ENCODE data around the gene HOXD9. TPM values are rescaled to one million over a fixed set of nuclear protein-coding genes. Genes with fewer than 3 reads are reported as not detected.

HOXD9 gene
- total and polyA plus RNA-seq, 3 donors from 2014 or later, result 8.2 to 21.2 (median 15.7) TPM

DNA sequence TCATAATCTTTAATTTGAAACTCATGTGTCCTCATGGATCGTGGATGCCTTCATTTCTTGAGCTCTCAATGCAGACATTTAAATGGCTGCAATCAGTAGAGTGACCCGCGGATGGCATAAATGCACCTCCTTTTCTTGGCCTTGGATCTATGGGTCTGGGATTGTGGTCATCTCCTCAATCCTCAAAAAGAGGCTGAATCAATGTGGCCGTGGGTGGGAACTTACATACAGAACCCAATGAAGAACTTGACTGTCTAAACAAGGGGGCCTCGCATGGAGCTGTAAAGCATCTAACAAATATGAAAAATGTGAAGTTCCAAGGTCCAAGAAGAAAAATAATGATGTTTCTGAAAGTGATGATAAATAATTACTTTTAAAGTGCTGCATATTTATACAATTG, 27.1 kb upstream of the HOXD9 start:
- intact Hi-C loops (cut with DNase I; ENCODE audit: low total_unique reads), result no loop called here
- no peak overlapping the region for H3K4me3 ChIP-seq
- H3K27ac ChIP-seq, result no peak overlapping the region
- peaks cover 9% of the 10 kb centered on the region for H3K4me1 ChIP-seq
- no peak for TF ChIP-seq POLR2A (IDR thresholded peaks at IDR 0.05)
- TF ChIP-seq CTCF (IDR thresholded peaks at IDR 0.05), result no peak
- 28 to 33% methylated on average over 5 of the region's 5 CpGs for WGBS, 2 donors
- no peak for DNase-seq
- peaks cover 11% of the 10 kb centered on the region for H3K27me3 ChIP-seq
- H3K36me3 ChIP-seq (ENCODE audit: low read depth, missing control alignments), result no peaks in the 10 kb centered on the region
- no peaks in the 10 kb centered on the region for H3K9me3 ChIP-seq

DNA sequence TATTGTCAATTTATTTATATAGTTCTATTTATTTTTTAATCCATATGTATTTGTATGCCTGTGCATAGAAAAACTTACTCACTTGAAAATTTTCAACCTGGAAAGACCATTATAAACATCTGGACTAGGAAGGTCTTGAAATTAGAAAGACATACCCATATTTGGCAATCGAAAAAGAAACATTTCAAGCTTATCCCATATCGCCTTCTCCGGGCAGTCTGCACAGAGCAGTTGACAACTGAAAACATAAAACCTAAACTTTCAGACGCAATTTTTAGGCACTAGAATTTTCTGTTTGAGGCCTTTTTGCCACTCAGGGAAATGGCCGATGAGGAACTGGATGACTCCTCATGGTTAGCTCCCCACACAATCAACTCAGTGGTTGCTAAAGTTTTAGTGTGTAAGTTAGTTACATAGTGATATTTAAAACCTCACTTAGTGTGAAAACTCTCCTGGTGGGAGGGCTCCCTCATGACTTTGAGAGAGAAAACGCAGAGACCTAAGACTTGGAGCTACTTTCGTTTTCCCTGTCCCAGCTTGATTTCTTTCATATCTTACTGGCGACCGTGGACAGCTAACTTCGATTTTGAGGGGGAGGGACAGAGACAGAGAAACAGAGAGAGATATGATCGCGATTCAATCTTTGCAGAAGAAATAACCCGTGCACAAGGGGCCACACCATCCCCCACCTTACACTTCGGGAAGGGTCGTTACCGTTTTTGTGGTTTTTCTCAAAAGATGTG, 26.1 kb upstream of the HOXD9 start:
- TF ChIP-seq CTCF (IDR thresholded peaks at IDR 0.05), result no peak
- TF ChIP-seq POLR2A (IDR thresholded peaks at IDR 0.05), result no peak
- H3K4me3 ChIP-seq, result no peak overlapping the region
- no peak for DNase-seq
- no peaks in the 10 kb centered on the region for H3K36me3 ChIP-seq (ENCODE audit: low read depth, missing control alignments)
- peaks cover 9% of the 10 kb centered on the region for H3K4me1 ChIP-seq
- H3K27ac ChIP-seq, result no peak overlapping the region
- H3K9me3 ChIP-seq, result no peaks in the 10 kb centered on the region
- peaks cover 11% of the 10 kb centered on the region for H3K27me3 ChIP-seq
- intact Hi-C loops (cut with DNase I; ENCODE audit: low total_unique reads), result no loop called here
- WGBS, 2 donors, result 14 to 18% methylated on average over 16 of the region's 16 CpGs

DNA sequence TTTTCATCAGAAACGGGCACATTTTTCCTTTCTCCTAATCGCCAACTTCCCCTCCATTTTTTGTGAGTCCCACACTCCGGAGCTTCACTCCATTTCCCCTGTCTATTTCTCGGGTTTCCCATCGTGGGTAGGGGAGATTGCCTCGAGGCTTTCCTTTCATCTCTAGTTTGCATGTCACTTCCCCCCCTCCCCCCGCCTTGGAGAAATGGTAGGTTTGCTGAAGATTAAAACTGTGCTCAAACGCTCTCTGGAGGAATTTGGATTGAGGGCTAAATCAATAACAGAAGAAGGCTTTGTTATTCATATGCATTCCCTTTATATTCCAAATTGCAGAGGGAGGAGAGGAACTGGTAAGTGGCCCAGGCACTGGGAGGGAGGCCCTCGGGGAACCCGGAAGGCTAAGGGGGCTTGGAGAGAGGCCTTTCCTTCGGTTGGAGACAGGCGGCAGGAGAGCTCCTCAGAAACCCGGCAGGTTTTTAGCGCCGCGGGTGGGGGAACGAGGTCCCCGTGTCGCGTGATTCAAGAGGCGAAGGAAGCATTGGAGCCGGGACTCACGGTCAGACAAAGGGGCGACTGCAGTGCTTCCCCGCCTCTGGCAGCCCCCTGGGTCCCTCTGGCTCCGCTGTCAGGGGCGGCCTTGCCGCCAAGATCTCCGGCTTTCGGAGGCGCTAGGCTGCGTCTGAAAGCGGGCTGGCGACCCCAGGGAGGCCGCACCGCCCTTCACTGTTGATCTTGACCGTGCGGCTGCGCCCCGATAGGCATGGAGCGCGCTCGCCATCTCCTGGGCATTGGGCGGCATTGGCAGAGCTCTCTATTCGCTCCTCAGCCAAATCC, 25.3 kb upstream of the HOXD9 start:
- Histone ChIP-seq H3K27ac (no peak overlapping the region), H3K4me3 (no peak overlapping the region), H3K4me1 (peaks cover 9% of the 10 kb centered on the region), H3K9me3 (no peaks in the 10 kb centered on the region), H3K36me3 (ENCODE audit: low read depth, missing control alignments) (no peaks in the 10 kb centered on the region), H3K27me3 (peaks cover 11% of the 10 kb centered on the region)
- peak; percentile 69 for DNase-seq
- peak in 2 of 3 experiments; percentile 48 to 62 for TF ChIP-seq CTCF (IDR thresholded peaks at IDR 0.05)
- TF ChIP-seq POLR2A (IDR thresholded peaks at IDR 0.05), result no peak
- intact Hi-C loops (cut with DNase I; ENCODE audit: low total_unique reads), result no loop called here
- 6 to 9% methylated on average over 34 to 45 of the region's 45 CpGs for WGBS, 2 donors

GRCh38 chr2:176097820-176098365, 24.6 kb upstream of the HOXD9 start:
- no peak overlapping the region for H3K27ac ChIP-seq
- no peak for DNase-seq
- TF ChIP-seq POLR2A (IDR thresholded peaks at IDR 0.05) (no peak), CTCF (IDR thresholded peaks at IDR 0.05) (no peak)

More at GRCh38 chr2:176097820-176098365, 24.6 kb upstream of the HOXD9 start:
- no peaks in the 10 kb centered on the region for H3K9me3 ChIP-seq
- peaks cover 9% of the 10 kb centered on the region for H3K4me1 ChIP-seq
- H3K4me3 ChIP-seq, result no peak overlapping the region
- intact Hi-C loops (cut with DNase I; ENCODE audit: low total_unique reads), result no loop called here
- no peaks in the 10 kb centered on the region for H3K36me3 ChIP-seq (ENCODE audit: low read depth, missing control alignments)
- 8 to 9% methylated on average over 17 to 18 of the region's 18 CpGs for whole genome bisulfite sequencing, 2 donors
- peaks cover 11% of the 10 kb centered on the region for H3K27me3 ChIP-seq

Data from testis (tissue), 3 donors.